ENCODE data around the gene CEMIP. TPM values are rescaled to one million over a fixed set of nuclear protein-coding genes. Genes with fewer than 3 reads are reported as not detected.

CEMIP gene
- polyA plus RNA-seq, 3 donors = not detected

GRCh38 chr15:80902298-80902801 is 123.2 kb downstream of the CEMIP start:
- Mint-ChIP-seq H3K9me3 (no peaks in the 10 kb centered on the region), H3K27me3 (ENCODE audit: low read depth in 3 of 3) (peaks cover 0 to 3% (median 2%) of the 10 kb centered on the region in 3 donors), H3K4me3 (no peak overlapping the region), H3K36me3 (no peaks in the 10 kb centered on the region), H3K27ac (peak overlapping the region in 1 of 7 donors; percentile 7), H3K4me1 (no peaks in the 10 kb centered on the region)
- DNase-seq = no peak
- Histone ChIP-seq H3K79me2 (ENCODE audit: insufficient read depth, low read length) (no peaks in the 10 kb centered on the region), H4K20me1 (ENCODE audit: insufficient read depth, low read length) (no peaks in the 10 kb centered on the region), H3K4me3 (replicated peaks in 1 of 3; ENCODE audit: low read depth in 2 of 3, low read length in 3 of 3) (no peak overlapping the region), H3K27me3 (ENCODE audit: control insufficient read depth in 2 of 2, insufficient read depth in 2 of 2, low read length in 2 of 2) (no peaks in the 10 kb centered on the region), H3K27ac (ENCODE audit: low read depth in 1 of 2, low read length in 2 of 2) (no peak overlapping the region), H3K36me3 (replicated peaks in 1 of 2; ENCODE audit: control insufficient read depth in 1 of 2, insufficient read depth in 2 of 2, low read length in 2 of 2) (no peaks in the 10 kb centered on the region), H2AFZ (ENCODE audit: insufficient read depth, low read depth, low read length, poor library complexity, severe bottlenecking) (no peak overlapping the region), H3K4me2 (replicated peaks; ENCODE audit: extremely low read depth, low read length, poor library complexity, severe bottlenecking) (no peak overlapping the region), H3K9ac (ENCODE audit: insufficient read depth, low read length, poor library complexity, severe bottlenecking) (no peak overlapping the region), H3K9me3 (replicated peaks in 1 of 2; ENCODE audit: control insufficient read depth in 1 of 2, insufficient read depth in 1 of 2, low read length in 2 of 2) (no peaks in the 10 kb centered on the region), H3K4me1 (ENCODE audit: control insufficient read depth in 1 of 2, insufficient read depth in 2 of 2, low read length in 2 of 2) (no peaks in the 10 kb centered on the region)
- 93% methylated on average over 6 of the region's 10 CpGs for WGBS (ENCODE audit: insufficient coverage)
- TF ChIP-seq CTCF (IDR thresholded peaks at IDR 0.05) = no peak
- intact Hi-C loops (cut with micrococcal nuclease) = no loop called here

GRCh38 chr15:80904998-80905397 is 125.8 kb downstream of the CEMIP start:
- H3K36me3 Mint-ChIP-seq = peaks cover 0 to 4% of the 10 kb centered on the region in 2 donors
- Histone ChIP-seq H4K20me1 (ENCODE audit: insufficient read depth, low read length) (no peaks in the 10 kb centered on the region), H3K4me3 (replicated peaks in 1 of 3; ENCODE audit: low read depth in 2 of 3, low read length in 3 of 3) (no peak overlapping the region), H2AFZ (ENCODE audit: insufficient read depth, low read depth, low read length, poor library complexity, severe bottlenecking) (no peak overlapping the region), H3K9me3 (replicated peaks in 1 of 2; ENCODE audit: control insufficient read depth in 1 of 2, insufficient read depth in 1 of 2, low read length in 2 of 2) (no peaks in the 10 kb centered on the region), H3K9ac (ENCODE audit: insufficient read depth, low read length, poor library complexity, severe bottlenecking) (no peak overlapping the region), H3K27me3 (ENCODE audit: control insufficient read depth in 2 of 2, insufficient read depth in 2 of 2, low read length in 2 of 2) (no peaks in the 10 kb centered on the region), H3K4me2 (replicated peaks; ENCODE audit: extremely low read depth, low read length, poor library complexity, severe bottlenecking) (no peak overlapping the region), H3K79me2 (ENCODE audit: insufficient read depth, low read length) (no peaks in the 10 kb centered on the region), H3K36me3 (replicated peaks in 1 of 2; ENCODE audit: control insufficient read depth in 1 of 2, insufficient read depth in 2 of 2, low read length in 2 of 2) (no peaks in the 10 kb centered on the region), H3K27ac (ENCODE audit: low read depth in 1 of 2, low read length in 2 of 2) (no peak overlapping the region), H3K4me1 (ENCODE audit: control insufficient read depth in 1 of 2, insufficient read depth in 2 of 2, low read length in 2 of 2) (no peaks in the 10 kb centered on the region)
- H3K4me1 Mint-ChIP-seq = no peaks in the 10 kb centered on the region
- intact Hi-C loops (cut with micrococcal nuclease) = no loop called here
- peaks cover 0 to 3% (median 2%) of the 10 kb centered on the region in 3 donors for H3K27me3 Mint-ChIP-seq (ENCODE audit: low read depth in 3 of 3)
- TF ChIP-seq CTCF (IDR thresholded peaks at IDR 0.05) = no peak
- H3K4me3 Mint-ChIP-seq = no peak overlapping the region
- peaks cover 0 to 9% (median 2%) of the 10 kb centered on the region in 7 donors for H3K9me3 Mint-ChIP-seq
- no peak for DNase-seq
- WGBS (ENCODE audit: insufficient coverage) = 100% methylated on average over 2 of the region's 5 CpGs
- H3K27ac Mint-ChIP-seq = no peak overlapping the region
